Panc1 (cell line): ENCODE measurements around the gene PAWR.

Source experiments
- CTCF ChIP-seq: fragments of 450-650 bp; IDR thresholded peaks from 2 replicates; pipeline ENCODE4 v1.5.1; 2017; ENCODE audit warnings: mild to moderate bottlenecking
- POLR2AphosphoS5 ChIP-seq: IDR thresholded peaks from 2 replicates; pipeline ENCODE4 v1.6.1; 2012; ENCODE audit warnings: mild to moderate bottlenecking, low read depth, low read length, moderate library complexity
- REST ChIP-seq, 2 experiments: IDR thresholded peaks; 2 replicates each; pipeline ENCODE4 v1.6.1; 2011 to 2012; ENCODE audit warnings: low read depth in 2 of 2, control low read depth in 1 of 2, low read length in 1 of 2, mild to moderate bottlenecking in 1 of 2, moderate library complexity in 1 of 2; ENCODE audit not compliant: insufficient read depth in 1 of 2
- SIN3A ChIP-seq: IDR thresholded peaks from 2 replicates; pipeline ENCODE4 v1.6.1; 2012; ENCODE audit warnings: low read depth, mild to moderate bottlenecking, low read length, moderate library complexity, borderline replicate concordance; ENCODE audit not compliant: insufficient read depth

GRCh38 chr12:79668113-79668512 lies 22.7 kb downstream of the PAWR start:
- TF ChIP-seq CTCF (no peak), POLR2AphosphoS5 (no peak), SIN3A (no peak), REST (IDR thresholded peaks at IDR 0.05; ENCODE audit: insufficient read depth in 1 of 2, low read depth in 2 of 2, low read length in 1 of 2) (no peak)
